H1 (cell line): ENCODE results near the gene DFFB. TPM values are rescaled to one million over a fixed set of nuclear protein-coding genes. Genes with fewer than 3 reads are reported as not detected.

Experiments
- CTCF ChIA-PET: fragments of 300-600 bp; sonication (Branson Sonifier 250); formaldehyde crosslinking; loops from one replicate; lab custom pipeline; 2021; ENCODE audit not compliant: partially characterized antibody; lab: Charles Lee
- POLR2A ChIA-PET: fragments of 300-600 bp; sonication (Branson Sonifier 250); formaldehyde crosslinking; loops from one replicate; lab custom pipeline; 2021; ENCODE audit warnings: inconsistent platforms; ENCODE audit not compliant: partially characterized antibody; lab: Charles Lee
- DNase-seq, 2 experiments: peaks; one replicate each; pipeline versions ENCODE4 v3.0.0 to v3.0.0-alpha.2; 2010 to 2022; ENCODE audit warnings: low spot score in 2 of 2, low read depth in 1 of 2, mixed read lengths in 1 of 2
- FAIRE-seq: peaks from 2 replicates; lab custom pipeline; 2011; peaks lifted over from hg19 to GRCh38; lab: Jason Lieb, UNC
- H2AFZ ChIP-seq: 2 replicates; pipeline ENCODE4 v1.8.1; 2012; ENCODE audit warnings: low read length, inconsistent platforms
- H2AK5ac ChIP-seq: 2 replicates; pipeline ENCODE4 v1.6.1; 2013; ENCODE audit warnings: low read depth, low read length
- H2BK120ac ChIP-seq: replicated peaks from 2 replicates; pipeline ENCODE3; 2013; ENCODE audit warnings: low read depth, low read length, inconsistent platforms
- H2BK12ac ChIP-seq: 2 replicates; pipeline ENCODE4 v1.6.1; 2013; ENCODE audit warnings: low read depth, low read length
- H2BK15ac ChIP-seq: 2 replicates; pipeline ENCODE4 v1.6.1; 2013; ENCODE audit warnings: low read length
- H2BK20ac ChIP-seq: 2 replicates; pipeline ENCODE4 v1.6.1; 2013; ENCODE audit warnings: low read length
- H2BK5ac ChIP-seq: 2 replicates; pipeline ENCODE4 v1.6.1; 2013; ENCODE audit warnings: low read depth, low read length
- H3K14ac ChIP-seq: 2 replicates; pipeline ENCODE4 v1.6.1; 2013; ENCODE audit warnings: inconsistent platforms; ENCODE audit not compliant: insufficient read length
- H3K18ac ChIP-seq: 2 replicates; pipeline ENCODE4 v1.6.1; 2013; ENCODE audit warnings: low read length; ENCODE audit errors: extremely low read depth
- H3K23ac ChIP-seq: 2 replicates; pipeline ENCODE4 v1.6.1; 2013; ENCODE audit warnings: inconsistent platforms; ENCODE audit not compliant: insufficient read length
- H3K23me2 ChIP-seq: 2 replicates; pipeline ENCODE4 v1.6.1; 2013; ENCODE audit warnings: low read depth, low read length
- H3K27ac ChIP-seq: 2 replicates; pipeline ENCODE4 v1.6.1; 2011; ENCODE audit warnings: low read depth, low read length, inconsistent platforms
- H3K27me3 ChIP-seq, 4 experiments: replicated peaks in 1 of 4; 1 replicate in 1 of 4; 2 replicates in 3 of 4; pipeline versions ENCODE4 v1.6.1 to v1.8.1; 2011 to 2013; ENCODE audit warnings: low read length in 3 of 4, mild to moderate bottlenecking in 3 of 4, inconsistent platforms in 2 of 4, mixed read lengths in 2 of 4, moderate library complexity in 1 of 4; ENCODE audit not compliant: control insufficient read depth in 3 of 4, insufficient read depth in 3 of 4; ENCODE audit errors: extremely low read depth in 1 of 4
- H3K36me3 ChIP-seq, 4 experiments: 2 replicates each; pipeline versions ENCODE4 v1.6.1 to v1.8.1; 2011 to 2013; ENCODE audit warnings: mild to moderate bottlenecking in 4 of 4, low read length in 3 of 4, moderate library complexity in 2 of 4, control low read depth in 1 of 4, inconsistent platforms in 1 of 4; ENCODE audit not compliant: insufficient read depth in 4 of 4, control insufficient read depth in 2 of 4
- H3K4ac ChIP-seq: replicated peaks from 2 replicates; pipeline ENCODE3; 2013; ENCODE audit warnings: low read length, low read depth, mixed read lengths, inconsistent platforms; ENCODE audit not compliant: insufficient read length
- H3K4me1 ChIP-seq, 4 experiments: replicated peaks in 1 of 4; 1 replicate in 1 of 4; 2 replicates in 3 of 4; pipeline versions ENCODE4 v1.6.1 to v1.8.1; 2011 to 2013; ENCODE audit warnings: low read length in 3 of 4, inconsistent platforms in 2 of 4, mixed read lengths in 1 of 4; ENCODE audit not compliant: insufficient read depth in 4 of 4, control insufficient read depth in 3 of 4
- H3K4me2 ChIP-seq, 2 experiments: 2 replicates each; pipeline versions ENCODE4 v1.6.1 to v1.8.1; 2011 to 2013; ENCODE audit warnings: low read depth in 2 of 2, low read length in 2 of 2, control low read depth in 1 of 2, inconsistent platforms in 1 of 2, mild to moderate bottlenecking in 1 of 2; ENCODE audit not compliant: insufficient read depth in 1 of 2
- H3K4me3 ChIP-seq, 4 experiments: fragments of 200-600, 300-600 bp in 1 of 4; sonication (generic), shearing (Covaris generic), sonication (Bioruptor Twin) in 1 of 4; 2 replicates each; pipeline versions ENCODE4 v1.5.1 to v1.8.1; 2011 to 2016; ENCODE audit warnings: low read length in 4 of 4, low read depth in 3 of 4, control low read depth in 2 of 4, inconsistent platforms in 2 of 4, mild to moderate bottlenecking in 2 of 4, mixed read lengths in 1 of 4, moderate library complexity in 1 of 4; ENCODE audit not compliant: insufficient read depth in 2 of 4; ENCODE audit errors: extremely low read depth in 1 of 4
- H3K56ac ChIP-seq: replicated peaks from 2 replicates; pipeline ENCODE3; 2013; ENCODE audit warnings: low read depth, mild to moderate bottlenecking, mixed read lengths, low read length, inconsistent platforms; ENCODE audit not compliant: insufficient read length
- H3K79me1 ChIP-seq: 2 replicates; pipeline ENCODE4 v1.6.1; 2013; ENCODE audit warnings: low read depth, low read length, control low read depth
- H3K79me2 ChIP-seq, 2 experiments: 2 replicates each; pipeline versions ENCODE4 v1.6.1 to v1.8.1; 2012 to 2013; ENCODE audit warnings: low read length in 2 of 2, mild to moderate bottlenecking in 2 of 2, inconsistent platforms in 1 of 2; ENCODE audit not compliant: insufficient read depth in 2 of 2, control insufficient read depth in 1 of 2
- H3K9ac ChIP-seq, 4 experiments: replicated peaks in 1 of 4; 1 replicate in 1 of 4; 2 replicates in 3 of 4; pipeline versions ENCODE4 v1.6.1 to v1.8.1; 2011 to 2013; ENCODE audit warnings: low read depth in 3 of 4, low read length in 3 of 4, control low read depth in 2 of 4, mild to moderate bottlenecking in 2 of 4, moderate library complexity in 2 of 4, inconsistent platforms in 1 of 4; ENCODE audit errors: extremely low read depth in 1 of 4
- H3K9me3 ChIP-seq, 2 experiments: 2 replicates each; pipeline versions ENCODE4 v1.6.1 to v1.8.1; 2012 to 2013; ENCODE audit warnings: mild to moderate bottlenecking in 2 of 2, moderate library complexity in 2 of 2, control low read depth in 1 of 2, inconsistent platforms in 1 of 2, low read depth in 1 of 2, low read length in 1 of 2, mixed read lengths in 1 of 2; ENCODE audit not compliant: insufficient read depth in 2 of 2
- H4K20me1 ChIP-seq, 2 experiments: replicated peaks in 1 of 2; 2 replicates each; pipeline versions ENCODE3 to v1.8.1; 2011 to 2013; ENCODE audit warnings: inconsistent platforms in 2 of 2, low read length in 2 of 2, mild to moderate bottlenecking in 1 of 2; ENCODE audit not compliant: insufficient read depth in 2 of 2, control insufficient read depth in 1 of 2
- H4K5ac ChIP-seq: 2 replicates; pipeline ENCODE4 v1.6.1; 2013; ENCODE audit warnings: low read length, low read depth, mixed read lengths, inconsistent platforms; ENCODE audit not compliant: insufficient read length
- H4K8ac ChIP-seq: 2 replicates; pipeline ENCODE4 v1.8.0; 2013; ENCODE audit warnings: mild to moderate bottlenecking, moderate library complexity, low read length, inconsistent platforms; ENCODE audit not compliant: insufficient read depth; ENCODE audit errors: extremely low read depth
- H4K91ac ChIP-seq: replicated peaks from 2 replicates; pipeline ENCODE3; 2013; ENCODE audit warnings: low read length, mixed read lengths, inconsistent platforms; ENCODE audit not compliant: insufficient read length
- CBX8 ChIP-seq: fragments of 300-800, 300-1000 bp; sonication (generic); IDR thresholded peaks from 2 replicates; pipeline ENCODE4 v1.7.1; 2016; ENCODE audit warnings: low read depth, low read length, borderline replicate concordance
- CHD1 ChIP-seq: IDR thresholded peaks from 2 replicates; pipeline ENCODE4 v1.6.1; 2012; ENCODE audit warnings: low read depth, low read length, improper control_type of control experiment
- EZH2 ChIP-seq: fragments of 200-600 bp; sonication (generic); IDR thresholded peaks from 2 replicates; pipeline ENCODE4 v1.7.1; 2012; ENCODE audit warnings: low read depth, mild to moderate bottlenecking, moderate library complexity, low read length, inconsistent platforms; ENCODE audit not compliant: severe bottlenecking
- FOSL1 ChIP-seq: IDR thresholded peaks from 2 replicates; pipeline ENCODE4 v1.6.1; 2011; ENCODE audit warnings: mild to moderate bottlenecking, low read depth, low read length, moderate library complexity; ENCODE audit not compliant: insufficient read depth
- KDM1A ChIP-seq: fragments of 200-600, 300-600 bp; sonication (generic); IDR thresholded peaks from 2 replicates; pipeline ENCODE4 v1.7.1; 2016; ENCODE audit warnings: mild to moderate bottlenecking, low read length, borderline replicate concordance
- MAX ChIP-seq: IDR thresholded peaks from 2 replicates; pipeline ENCODE4 v1.6.1; 2012; ENCODE audit warnings: inconsistent platforms
- POU5F1 ChIP-seq: IDR thresholded peaks from 2 replicates; pipeline ENCODE4 v1.6.1; 2011; ENCODE audit warnings: low read depth, mild to moderate bottlenecking, low read length, moderate library complexity
- SIRT6 ChIP-seq: IDR thresholded peaks from one replicate; pipeline ENCODE4 v1.7.1; 2012; ENCODE audit warnings: low read length, inconsistent platforms
- SP1 ChIP-seq: IDR thresholded peaks from 2 replicates; pipeline ENCODE4 v1.6.1; 2011; ENCODE audit warnings: low read depth, low read length
- TAF7 ChIP-seq: optimal IDR thresholded peaks from 2 replicates; pipeline ENCODE3; 2011; ENCODE audit warnings: low read depth, mild to moderate bottlenecking, inconsistent platforms, low read length, moderate library complexity, borderline replicate concordance
- WGBS, 2 experiments: shearing (Covaris generic) in 1 of 2; methylation state at CpG; one replicate each; pipeline versions ENCODE4 v1.1.6 to v1.1.7; 2013 to 2015; ENCODE audit warnings: low lambda C conversion rate in 2 of 2, mixed read lengths in 2 of 2, inconsistent platforms in 1 of 2, low coverage in 1 of 2, missing lambda C conversion rate in 1 of 2; ENCODE audit not compliant: insufficient replicate concordance in 2 of 2, insufficient coverage in 1 of 2, insufficient read length in 1 of 2; ENCODE audit errors: extremely low coverage in 1 of 2, missing lambda C conversion rate in 1 of 2; 5-methylcytosine and 5-hydroxymethylcytosine counted together
- polyA plus RNA-seq, 7 experiments: library from polyadenylated mRNA; depleted of rRNA in 3 of 7; stranded (reverse) in 5 of 7; unstranded in 2 of 7; fragments of >200 nt in 5 of 7; fragments of 200-250 nt in 2 of 7; gene quantifications; 1 replicate in 5 of 7; 2 replicates in 1 of 7; 4 replicates in 1 of 7; pipeline versions ENCODE4 v1.2.1 to v1.2.3, GENCODE V29; 2011 to 2013; ENCODE audit warnings: missing spikeins in 2 of 7, mixed read lengths in 2 of 7
- total RNA-seq: library from RNA; stranded (reverse); fragmentation: NEBNext Ultra II Directional; extraction: Animal tissue kit (Norgen Biotek cat#: 25700); gene quantifications from 2 replicates; pipeline ENCODE4 v1.2.1, GENCODE V29; 2021

The DFFB gene
- total and polyA plus RNA-seq, 2 of the 8 experiments (the other 6 are each of a cell fraction or from before 2014, with no cell fraction given), result 8.6 to 11.9 TPM

DNA sequence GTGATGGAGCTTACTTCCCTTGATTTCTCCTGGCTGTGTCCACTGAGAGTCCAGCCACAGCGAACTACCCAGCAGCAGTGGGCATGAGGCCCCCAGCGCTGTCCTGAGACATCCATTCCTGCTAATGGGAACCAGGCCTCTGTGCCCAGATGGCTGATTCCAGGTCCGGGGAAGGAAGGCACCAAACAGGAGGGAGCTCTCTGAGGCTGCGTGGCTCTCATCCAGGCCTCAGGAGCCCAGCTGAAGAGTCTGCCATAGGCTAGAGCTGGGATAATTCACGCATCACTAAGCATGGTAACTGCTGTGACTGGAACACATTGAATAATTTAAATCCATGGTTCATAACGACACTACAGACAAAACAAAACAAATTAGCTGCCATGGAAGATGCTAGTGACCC, 36.3 kb upstream of the DFFB start:
- no peaks in the 10 kb centered on the region for H3K27me3 ChIP-seq
- TF ChIP-seq CHD1 (no peak), FOSL1 (no peak), SIRT6 (no peak), POU5F1 (no peak), SP1 (no peak), KDM1A (no peak), TAF7 (no peak), EZH2 (no peak), CBX8 (no peak), MAX (no peak)

More for the DNA sequence above, 36.3 kb upstream of the DFFB start:
- Histone ChIP-seq H3K18ac (no peak overlapping the region), H3K4me1 (no peaks in the 10 kb centered on the region; a peak in 1 of 7 replicates), H4K8ac (no peak overlapping the region), H2AFZ (no peak overlapping the region), H4K91ac (no peak overlapping the region), H3K27ac (no peak overlapping the region), H3K9ac (no peak overlapping the region), H2BK15ac (no peak overlapping the region), H3K14ac (no peak overlapping the region), H3K79me2 (no peaks in the 10 kb centered on the region), H2BK120ac (no peak overlapping the region), H2BK12ac (no peak overlapping the region), H3K4me2 (no peak overlapping the region), H4K20me1 (peaks cover 1 to 10% of the 10 kb centered on the region in 2 experiments), H3K36me3 (peaks cover 0 to 4% (median 0%) of the 10 kb centered on the region in 4 experiments; a peak in 3 of 8 replicates), H3K4me3 (no peak overlapping the region), H2BK5ac (no peak overlapping the region), H2AK5ac (no peak overlapping the region), H3K23ac (no peak overlapping the region), H3K56ac (no peak overlapping the region), H3K4ac (no peak overlapping the region), H3K23me2 (no peaks in the 10 kb centered on the region), H2BK20ac (no peak overlapping the region), H3K79me1 (no peaks in the 10 kb centered on the region), H4K5ac (no peak overlapping the region), H3K9me3 (no peaks in the 10 kb centered on the region)
- WGBS, 2 experiments, result 89% methylated on average over 6 of the region's 6 CpGs; no CpG with 5 or more reads in 1 of the 2 experiments
- FAIRE-seq, result no peak
- POLR2A ChIA-PET, result interaction anchor here (0.9 to 1.5 kb wide), 3 partner anchors 11 to 28 kb away, joined by 3 to 4 read pairs (median 3); no protein-coding TSS in a partner anchor
- CTCF ChIA-PET, result interaction anchor here (0.6 to 1.8 kb wide), 6 partner anchors 10 to 85 kb away, joined by 3 to 8 read pairs (median 3); no protein-coding TSS in a partner anchor
- no peak for DNase-seq
